Osteoblast (primary cell): ENCODE measurements around the gene ZNF429. TPM values are rescaled to one million over a fixed set of nuclear protein-coding genes. Genes with fewer than 3 reads are reported as not detected.
"Not testable (repeated sequence)": the region's sequence is repeated elsewhere in the genome, so short reads cannot be mapped to it uniquely, and the experiment has no call there.

Experiments
- DNase-seq: peaks from one replicate; pipeline ENCODE4 v3.0.0; 2011; ENCODE audit warnings: low spot score, mixed read lengths; ENCODE audit not compliant: insufficient read length; ENCODE audit errors: missing footprints
- H2AFZ ChIP-seq: 2 replicates; pipeline ENCODE4 v1.6.0; 2011; ENCODE audit warnings: mild to moderate bottlenecking, low read length
- H3K27ac ChIP-seq: 2 replicates; pipeline ENCODE4 v1.5.1; 2011; ENCODE audit warnings: mild to moderate bottlenecking, low read depth, low read length, moderate library complexity
- H3K27me3 ChIP-seq: 2 replicates; pipeline ENCODE4 v1.6.0; 2012; ENCODE audit warnings: mild to moderate bottlenecking, control low read depth, inconsistent platforms, low read length, moderate library complexity; ENCODE audit not compliant: insufficient read depth
- H3K36me3 ChIP-seq: 2 replicates; pipeline ENCODE4 v1.5.1; 2011; ENCODE audit warnings: mild to moderate bottlenecking, low read length, control low read depth, moderate library complexity; ENCODE audit not compliant: insufficient read depth
- H3K4me1 ChIP-seq: 2 replicates; pipeline ENCODE4 v1.5.1; 2011; ENCODE audit warnings: mild to moderate bottlenecking, low read length, control low read depth, moderate library complexity; ENCODE audit not compliant: insufficient read depth
- H3K4me2 ChIP-seq: 2 replicates; pipeline ENCODE4 v1.6.0; 2011; ENCODE audit warnings: mild to moderate bottlenecking, low read length; ENCODE audit not compliant: insufficient read depth
- H3K4me3 ChIP-seq: fragments of 200-600 bp; sonication (generic); 3 replicates; pipeline ENCODE4 v1.5.1; 2012; ENCODE audit warnings: mild to moderate bottlenecking, low read length, inconsistent platforms; ENCODE audit not compliant: insufficient read depth
- H3K79me2 ChIP-seq: 2 replicates; pipeline ENCODE4 v1.6.0; 2012; ENCODE audit warnings: mild to moderate bottlenecking, low read length, control low read depth, inconsistent platforms; ENCODE audit not compliant: insufficient read depth
- H3K9me3 ChIP-seq: 2 replicates; pipeline ENCODE4 v1.5.1; 2011; ENCODE audit warnings: low read depth, low read length, control low read depth
- H4K20me1 ChIP-seq: 2 replicates; pipeline ENCODE4 v1.6.0; 2012; ENCODE audit warnings: mild to moderate bottlenecking, low read length, control low read depth; ENCODE audit not compliant: insufficient read depth
- CTCF ChIP-seq: IDR thresholded peaks from 2 replicates; pipeline ENCODE4 v1.5.1; 2011; ENCODE audit warnings: mild to moderate bottlenecking, low read depth, low read length, moderate library complexity; ENCODE audit errors: extremely low read depth
- total RNA-seq: library from RNA; depleted of rRNA; stranded (reverse); fragments of >200 nt; gene quantifications from 2 replicates; pipeline ENCODE4 v1.2.3, GENCODE V29; 2012

ZNF429 gene
- total RNA-seq, 1 donor = 9.4 TPM

GRCh38 chr19:21466627-21467026 lies 38.8 kb upstream of the ZNF429 start:
- H3K4me1 ChIP-seq = no peaks in the 10 kb centered on the region
- H3K36me3 ChIP-seq = no peaks in the 10 kb centered on the region
- no peak overlapping the region for H2AFZ ChIP-seq
- TF ChIP-seq CTCF = no peak
- H3K9me3 ChIP-seq = no peaks in the 10 kb centered on the region
- no peak overlapping the region for H3K27ac ChIP-seq
- no peak for DNase-seq
- H3K4me3 ChIP-seq = no peak overlapping the region
- H4K20me1 ChIP-seq = no peaks in the 10 kb centered on the region
- H3K79me2 ChIP-seq = no peaks in the 10 kb centered on the region
- no peaks in the 10 kb centered on the region for H3K27me3 ChIP-seq
- H3K4me2 ChIP-seq = no peak overlapping the region

GRCh38 chr19:21468791-21469190 lies 36.6 kb upstream of the ZNF429 start:
- Histone ChIP-seq H3K9me3 (no peaks in the 10 kb centered on the region), H2AFZ (no peak overlapping the region), H3K36me3 (no peaks in the 10 kb centered on the region), H3K4me2 (no peak overlapping the region), H3K27me3 (no peaks in the 10 kb centered on the region), H4K20me1 (no peaks in the 10 kb centered on the region), H3K4me3 (no peak overlapping the region), H3K27ac (no peak overlapping the region), H3K79me2 (no peaks in the 10 kb centered on the region), H3K4me1 (no peaks in the 10 kb centered on the region)
- TF ChIP-seq CTCF = no peak
- DNase-seq = no peak

- H3K27ac ChIP-seq = no peak overlapping the region
- DNase-seq = no peak
- H3K4me3 ChIP-seq = no peak overlapping the region
- no peak for TF ChIP-seq CTCF
- H2AFZ ChIP-seq = no peak overlapping the region
- H3K4me2 ChIP-seq = no peak overlapping the region
- no peaks in the 10 kb centered on the region for H3K36me3 ChIP-seq
- no peaks in the 10 kb centered on the region for H3K9me3 ChIP-seq
- no peaks in the 10 kb centered on the region for H3K79me2 ChIP-seq
- no peaks in the 10 kb centered on the region for H4K20me1 ChIP-seq
- no peaks in the 10 kb centered on the region for H3K4me1 ChIP-seq
- no peaks in the 10 kb centered on the region for H3K27me3 ChIP-seq
Observed at GRCh38 chr19:21472507-21472906, 32.9 kb upstream of the ZNF429 start.

- H3K27me3 ChIP-seq = no peaks in the 10 kb centered on the region
- H2AFZ ChIP-seq = peak overlapping the region; percentile 90
- H3K79me2 ChIP-seq = no peaks in the 10 kb centered on the region
- H3K4me3 ChIP-seq = peak overlapping the region; percentile 81
- no peak for TF ChIP-seq CTCF
- peak; percentile 97 for DNase-seq
- no peak overlapping the region for H3K27ac ChIP-seq
- no peaks in the 10 kb centered on the region for H3K4me1 ChIP-seq
- no peaks in the 10 kb centered on the region for H4K20me1 ChIP-seq
- H3K9me3 ChIP-seq = no peaks in the 10 kb centered on the region
- H3K4me2 ChIP-seq = peak overlapping the region; percentile 85
- H3K36me3 ChIP-seq = no peaks in the 10 kb centered on the region
Observed at GRCh38 chr19:21474671-21475181, 30.7 kb upstream of the ZNF429 start.

GRCh38 chr19:21482361-21482760 lies 23.0 kb upstream of the ZNF429 start:
- H3K4me2 ChIP-seq = peak overlapping the region; percentile 15
- H3K27ac ChIP-seq, H3K9me3 ChIP-seq, H3K79me2 ChIP-seq, H3K27me3 ChIP-seq, H4K20me1 ChIP-seq, H3K36me3 ChIP-seq, H3K4me1 ChIP-seq, DNase-seq: not testable (repeated sequence)
- peak overlapping the region; percentile 5 for H2AFZ ChIP-seq
- peak overlapping the region; percentile 56 for H3K4me3 ChIP-seq
